GM21381 (cell line): ENCODE results near the gene ZNF410.
A peak's percentile ranks its signal among the peaks of the same experiment; 100 is the strongest.

ENCODE experiments used
- ATAC-seq: cut with Tn5 transposase; IDR thresholded peaks from one replicate; pipeline ENCODE4 v1.9.1; 2021; ENCODE audit warnings: mild to moderate bottlenecking, moderate library complexity; ENCODE audit not compliant: unreplicated experiment

Gene ZNF410

GRCh38 chr14:73949752-73950734 lies 63.4 kb downstream of the ZNF410 start, which contains the start of the genes COQ6 and FAM161B:
Gene COQ6 (plus strand): TSS chr14:73950302. CDS start chr14:73950333, 31 bp downstream.
Gene FAM161B (minus strand): TSS chr14:73950094. CDS start chr14:73950026, 68 bp downstream.
- ATAC-seq, result peak; percentile 91

- no peak for ATAC-seq
Observed at GRCh38 chr14:73953731-73954130, 67.1 kb downstream of the ZNF410 start.

GRCh38 chr14:73955674-73956073 lies 69.0 kb downstream of the ZNF410 start:
- no peak for ATAC-seq

- no peak for ATAC-seq
Observed at GRCh38 chr14:73958591-73958990, 71.9 kb downstream of the ZNF410 start.

GRCh38 chr14:73961192-73961591 lies 74.5 kb downstream of the ZNF410 start:
- no peak for ATAC-seq

- no peak for ATAC-seq
Observed at GRCh38 chr14:73965216-73965615, 78.6 kb downstream of the ZNF410 start.

GRCh38 chr14:73968885-73969284 lies 82.2 kb downstream of the ZNF410 start:
- ATAC-seq, result no peak

GRCh38 chr14:73973497-73973896 lies 86.8 kb downstream of the ZNF410 start:
- ATAC-seq, result no peak

- ATAC-seq, result no peak
Observed at GRCh38 chr14:73976125-73976524, 89.5 kb downstream of the ZNF410 start.

- ATAC-seq, result no peak
Observed at GRCh38 chr14:73977896-73978295, 91.2 kb downstream of the ZNF410 start.
